Stimulated activated CD8-positive, alpha-beta memory T cell treated with anti-CD3 and anti-CD28 coated beads, Interleukin-7, amount 100 ng/mL, for 48 hours (primary cell): ENCODE data around the gene RNF145.

ENCODE experiments used
- DNase-seq, 2 donors: peaks; one replicate each; pipeline ENCODE4 v3.0.0-alpha.2; 2020; ENCODE audit warnings: low read depth in 1 of 2; ENCODE audit errors: extremely low read depth in 1 of 2

Gene RNF145

GRCh38 chr5:159198063-159199036 lies 11.0 kb downstream of the RNF145 start:
- no peak for DNase-seq

- no peak for DNase-seq
Observed at GRCh38 chr5:159195775-159196174, 13.6 kb downstream of the RNF145 start.

- DNase-seq, result no peak
Observed at GRCh38 chr5:159190170-159190569, 19.2 kb downstream of the RNF145 start.

GRCh38 chr5:159189310-159189709 lies 20.0 kb downstream of the RNF145 start:
- DNase-seq, result no peak

GRCh38 chr5:159187719-159188118 lies 21.6 kb downstream of the RNF145 start:
- no peak for DNase-seq

GRCh38 chr5:159186319-159186718 lies 23.0 kb downstream of the RNF145 start:
- DNase-seq, result no peak

- DNase-seq, result no peak
Observed at GRCh38 chr5:159185773-159186172, 23.6 kb downstream of the RNF145 start.

- no peak for DNase-seq
Observed at GRCh38 chr5:159184858-159185381, 24.4 kb downstream of the RNF145 start.

GRCh38 chr5:159184236-159184635 lies 25.1 kb downstream of the RNF145 start:
- DNase-seq, result no peak

- DNase-seq, result no peak
Observed at GRCh38 chr5:159183247-159183646, 26.1 kb downstream of the RNF145 start.

GRCh38 chr5:159182691-159183090 lies 26.7 kb downstream of the RNF145 start:
- no peak for DNase-seq

GRCh38 chr5:159181651-159182050 lies 27.7 kb downstream of the RNF145 start:
- no peak for DNase-seq

- no peak for DNase-seq
Observed at GRCh38 chr5:159181152-159181551, 28.2 kb downstream of the RNF145 start.

GRCh38 chr5:159179529-159180305 lies 29.6 kb downstream of the RNF145 start:
- no peak for DNase-seq

GRCh38 chr5:159178978-159179377 lies 30.4 kb downstream of the RNF145 start:
- peak in 1 of 2 donors; percentile 37 for DNase-seq

GRCh38 chr5:159175547-159175946 lies 33.8 kb downstream of the RNF145 start:
- no peak for DNase-seq

GRCh38 chr5:159174511-159175168 lies 34.7 kb downstream of the RNF145 start:
- DNase-seq, result no peak

- DNase-seq, result no peak
Observed at GRCh38 chr5:159171274-159171673, 38.1 kb downstream of the RNF145 start.

GRCh38 chr5:159170021-159170420 lies 39.3 kb downstream of the RNF145 start:
- no peak for DNase-seq

- DNase-seq, result no peak
Observed at GRCh38 chr5:159166416-159166815, 42.9 kb downstream of the RNF145 start.

GRCh38 chr5:159163701-159164046 lies 45.7 kb downstream of the RNF145 start:
- DNase-seq, result no peak
